Fibroblast of mammary gland (primary cell): ENCODE results near the gene PNLIPRP2.

Experiments
- DNase-seq: peaks from one replicate; pipeline ENCODE4 v3.0.0-alpha.2; 2010; ENCODE audit warnings: low read depth
- H3K4me3 ChIP-seq: 2 replicates; pipeline ENCODE4 v1.5.1; 2011; ENCODE audit warnings: low read depth, mild to moderate bottlenecking, low read length, moderate library complexity; ENCODE audit not compliant: control insufficient read depth
- TF ChIP-seq, protein P1 (sequence below): conservative IDR thresholded peaks from 2 replicates; pipeline ENCODE4 v1.5.1; 2011; ENCODE audit warnings: low read depth, low read length, inconsistent platforms; ENCODE audit not compliant: control insufficient read depth, insufficient read depth

Gene PNLIPRP2

DNA sequence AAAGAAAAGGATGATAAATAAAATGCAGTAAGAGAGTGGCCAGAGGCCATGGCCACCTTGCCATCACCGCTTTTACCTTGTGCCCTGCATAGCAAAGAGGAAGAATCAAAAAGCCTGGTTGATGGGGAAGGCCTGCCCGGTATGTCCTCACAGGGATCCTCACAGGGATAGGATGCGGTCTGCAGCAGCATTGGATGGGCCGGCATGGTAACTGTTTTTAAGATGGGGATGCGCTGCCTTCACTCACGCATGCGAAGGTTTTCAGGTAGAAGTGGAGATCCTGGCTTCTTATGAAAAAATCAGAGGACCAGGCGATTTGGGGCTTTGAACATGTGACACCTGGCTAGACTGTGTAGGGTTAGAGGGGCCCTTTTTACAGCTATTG, 12.5 kb downstream of the PNLIPRP2 start:
- H3K4me3 ChIP-seq: no peak overlapping the region
- no peak for DNase-seq
- TF ChIP-seq, protein P1, sequence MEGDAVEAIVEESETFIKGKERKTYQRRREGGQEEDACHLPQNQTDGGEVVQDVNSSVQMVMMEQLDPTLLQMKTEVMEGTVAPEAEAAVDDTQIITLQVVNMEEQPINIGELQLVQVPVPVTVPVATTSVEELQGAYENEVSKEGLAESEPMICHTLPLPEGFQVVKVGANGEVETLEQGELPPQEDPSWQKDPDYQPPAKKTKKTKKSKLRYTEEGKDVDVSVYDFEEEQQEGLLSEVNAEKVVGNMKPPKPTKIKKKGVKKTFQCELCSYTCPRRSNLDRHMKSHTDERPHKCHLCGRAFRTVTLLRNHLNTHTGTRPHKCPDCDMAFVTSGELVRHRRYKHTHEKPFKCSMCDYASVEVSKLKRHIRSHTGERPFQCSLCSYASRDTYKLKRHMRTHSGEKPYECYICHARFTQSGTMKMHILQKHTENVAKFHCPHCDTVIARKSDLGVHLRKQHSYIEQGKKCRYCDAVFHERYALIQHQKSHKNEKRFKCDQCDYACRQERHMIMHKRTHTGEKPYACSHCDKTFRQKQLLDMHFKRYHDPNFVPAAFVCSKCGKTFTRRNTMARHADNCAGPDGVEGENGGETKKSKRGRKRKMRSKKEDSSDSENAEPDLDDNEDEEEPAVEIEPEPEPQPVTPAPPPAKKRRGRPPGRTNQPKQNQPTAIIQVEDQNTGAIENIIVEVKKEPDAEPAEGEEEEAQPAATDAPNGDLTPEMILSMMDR: no peak

DNA sequence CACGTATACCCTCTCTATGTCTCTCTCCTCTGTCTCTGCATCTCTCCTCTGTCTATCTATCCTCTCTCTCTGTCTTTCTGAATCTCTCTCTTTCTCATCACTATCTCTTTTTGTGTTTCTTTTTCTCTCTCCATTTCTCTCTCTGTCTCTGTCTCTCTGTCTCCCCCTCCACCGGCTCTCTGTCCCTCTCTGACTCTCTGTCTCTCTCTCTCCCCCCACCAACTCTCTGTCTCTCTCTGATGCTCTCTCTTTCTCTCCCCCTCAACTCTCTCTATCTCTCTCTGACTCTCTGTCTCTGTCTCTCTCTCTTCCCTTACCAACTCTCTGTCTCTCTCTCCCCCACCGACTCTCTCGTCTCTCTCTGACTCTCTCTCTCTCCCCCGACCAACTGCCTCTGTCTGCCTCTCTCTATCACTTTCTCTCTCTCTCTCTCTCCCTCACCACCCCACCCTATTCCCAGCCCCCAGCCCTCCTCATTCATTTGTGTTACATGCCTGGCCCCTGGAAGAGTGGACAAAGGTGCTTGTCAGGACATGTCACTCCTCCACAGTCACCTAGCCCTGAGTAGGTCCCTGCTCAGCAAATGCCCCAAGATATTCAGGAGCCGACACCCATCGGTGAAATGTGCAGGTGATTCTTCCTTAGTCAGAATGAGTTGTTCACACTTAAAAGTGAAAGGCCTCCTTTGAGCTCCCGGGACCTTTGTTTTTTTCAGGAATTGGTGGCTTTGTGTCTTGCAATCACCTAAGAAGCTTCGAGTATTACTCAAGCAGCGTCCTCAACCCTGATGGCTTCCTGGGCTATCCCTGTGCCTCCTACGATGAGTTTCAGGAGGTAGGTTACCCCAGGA, 13.6 kb downstream of the PNLIPRP2 start:
- TF ChIP-seq, protein P1: no peak
- DNase-seq: no peak
- no peak overlapping the region for H3K4me3 ChIP-seq

DNA sequence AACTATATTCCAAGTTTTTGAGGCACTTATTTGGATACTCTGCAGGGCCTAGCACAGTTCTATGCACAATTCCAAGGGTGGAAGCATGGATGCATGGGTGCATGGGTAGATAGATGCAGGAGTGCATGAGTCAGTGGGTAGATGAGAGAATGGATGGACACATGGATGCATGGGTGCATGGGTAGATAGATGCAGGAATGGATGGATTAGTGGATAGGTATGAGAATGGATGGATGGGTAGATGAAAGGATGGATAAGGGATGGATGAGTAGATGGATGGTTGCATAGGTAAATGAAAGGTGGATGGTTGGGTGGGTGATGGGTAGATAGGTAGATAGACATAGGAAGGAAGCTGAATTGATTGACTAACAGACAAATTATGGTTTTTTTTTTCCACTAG, 15.6 kb downstream of the PNLIPRP2 start:
- TF ChIP-seq, protein P1: no peak
- no peak for DNase-seq
- H3K4me3 ChIP-seq: no peak overlapping the region

DNA sequence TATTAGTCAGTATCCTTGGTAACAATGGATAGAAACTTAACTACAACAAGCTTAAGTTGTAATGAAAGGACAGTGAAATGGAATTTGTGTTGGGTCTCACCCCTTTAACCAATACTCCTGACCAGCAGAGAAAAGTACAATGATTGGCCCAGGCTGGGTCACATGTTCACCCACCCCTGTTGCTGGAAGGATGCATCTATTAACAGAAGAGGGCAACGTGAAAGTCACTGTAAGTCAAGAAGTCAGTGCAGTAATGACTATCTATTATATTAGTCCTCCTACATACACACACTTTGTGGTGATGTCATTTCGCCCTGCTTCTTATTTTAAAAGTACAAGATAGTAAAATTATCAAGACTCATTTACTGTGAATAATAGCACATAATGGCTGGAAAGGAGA, 16.2 kb downstream of the PNLIPRP2 start:
- no peak overlapping the region for H3K4me3 ChIP-seq
- TF ChIP-seq, protein P1: no peak
- no peak for DNase-seq

DNA sequence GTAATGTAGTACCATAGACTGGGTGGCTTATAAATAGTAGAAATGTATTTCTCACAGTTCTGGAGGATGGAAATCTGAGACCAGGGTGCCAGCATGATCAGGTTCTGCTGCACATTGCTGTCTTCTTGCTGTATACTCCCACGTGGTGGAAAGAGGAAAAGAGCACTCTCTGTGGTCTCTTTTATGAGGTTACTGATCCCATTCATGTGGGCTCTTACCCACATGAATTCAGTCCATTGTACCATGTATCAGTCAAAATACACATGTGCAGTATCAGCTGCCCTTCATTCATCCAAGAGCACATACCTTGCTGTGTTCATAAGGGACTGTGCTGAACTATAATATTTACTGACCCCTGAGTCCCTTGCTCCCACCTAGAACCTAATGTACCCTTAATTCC, 17.1 kb downstream of the PNLIPRP2 start:
- TF ChIP-seq, protein P1: no peak
- no peak overlapping the region for H3K4me3 ChIP-seq
- DNase-seq: no peak

DNA sequence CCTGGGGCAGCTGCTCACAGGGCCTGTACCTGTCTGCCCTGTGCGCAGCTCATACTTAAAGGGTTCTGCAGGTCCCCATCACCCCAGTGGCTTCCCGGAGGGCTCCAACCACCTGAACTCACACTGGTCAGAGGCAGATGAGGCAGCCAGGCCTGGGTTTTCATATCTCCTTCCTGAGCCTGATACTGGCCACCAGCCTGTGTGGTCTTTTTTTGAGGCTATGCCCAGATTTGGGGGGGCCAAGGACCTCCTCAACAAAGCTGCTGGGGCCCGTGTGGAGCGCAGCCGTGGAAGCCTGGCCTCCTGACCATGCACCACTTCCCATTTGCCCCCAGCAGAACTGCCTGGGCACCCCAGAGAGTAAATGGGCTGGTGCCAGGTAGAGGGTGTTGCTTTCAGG, 25.7 kb downstream of the PNLIPRP2 start:
- no peak overlapping the region for H3K4me3 ChIP-seq
- TF ChIP-seq, protein P1: no peak
- no peak for DNase-seq

DNA sequence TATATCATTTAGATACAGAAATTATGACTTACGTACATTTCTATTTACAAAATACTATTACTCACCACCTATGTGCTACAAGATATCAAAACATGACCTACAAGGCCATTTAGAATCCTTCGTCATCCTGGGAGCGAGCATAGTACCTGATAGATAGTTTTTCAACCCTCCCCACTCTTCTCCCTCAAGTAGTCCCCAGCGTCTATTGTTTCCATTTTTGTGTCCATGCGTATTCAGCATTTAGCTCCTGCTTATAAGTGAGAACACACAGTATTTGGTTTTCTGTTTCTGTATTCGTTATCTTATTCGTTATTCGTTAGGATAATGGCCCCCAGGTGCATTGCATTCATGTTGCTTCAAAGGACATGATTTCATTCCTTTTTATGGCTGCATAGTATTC, 28.1 kb downstream of the PNLIPRP2 start:
- no peak for DNase-seq
- H3K4me3 ChIP-seq: no peak overlapping the region
- TF ChIP-seq, protein P1: no peak
